HG02973 (cell line): Measurements from ENCODE around the gene UNK.
"Not testable (repeated sequence)": the region's sequence is repeated elsewhere in the genome, so short reads cannot be mapped to it uniquely, and the experiment has no call there.

Source experiments
- ATAC-seq: cut with Tn5 transposase; IDR thresholded peaks from one replicate; pipeline ENCODE4 v1.9.1; 2021; ENCODE audit warnings: moderate library complexity; ENCODE audit not compliant: unreplicated experiment

The UNK gene

GRCh38 chr17:75753514-75754377, 30.9 kb upstream of the UNK start:
- ATAC-seq: no peak

- no peak for ATAC-seq
Measured at GRCh38 chr17:75754378-75755204, 30.0 kb upstream of the UNK start.

- ATAC-seq: no peak
Measured at GRCh38 chr17:75755205-75755901, 29.3 kb upstream of the UNK start.

- no peak for ATAC-seq
Measured at GRCh38 chr17:75755990-75756389, 28.6 kb upstream of the UNK start.

- no peak for ATAC-seq
Measured at GRCh38 chr17:75756451-75757085, 28.0 kb upstream of the UNK start.

GRCh38 chr17:75757086-75757681, 27.4 kb upstream of the UNK start:
- ATAC-seq: no peak

- no peak for ATAC-seq
Measured at GRCh38 chr17:75758131-75758905, 26.3 kb upstream of the UNK start.

GRCh38 chr17:75759457-75759856, 25.1 kb upstream of the UNK start:
- no peak for ATAC-seq

GRCh38 chr17:75759978-75760640, 24.5 kb upstream of the UNK start:
- not testable (repeated sequence) for ATAC-seq

- no peak for ATAC-seq
Measured at GRCh38 chr17:75762513-75763268, 21.9 kb upstream of the UNK start.

GRCh38 chr17:75763269-75763607, 21.4 kb upstream of the UNK start:
- ATAC-seq: no peak

- ATAC-seq: no peak
Measured at GRCh38 chr17:75763613-75764416, 20.8 kb upstream of the UNK start.

- ATAC-seq: no peak
Measured at GRCh38 chr17:75764417-75764710, 20.2 kb upstream of the UNK start.

- ATAC-seq: peak; percentile 77
Measured at GRCh38 chr17:75764711-75765421, 19.7 kb upstream of the UNK start, which contains the start of gene GALK1. Gene GALK1 (minus strand): TSS chr17:75765192. CDS start chr17:75765136, 56 bp downstream.

- ATAC-seq: no peak
Measured at GRCh38 chr17:75765981-75766380, 18.6 kb upstream of the UNK start.

GRCh38 chr17:75767881-75768280, 16.7 kb upstream of the UNK start:
- ATAC-seq: no peak

- no peak for ATAC-seq
Measured at GRCh38 chr17:75769536-75769935, 15.1 kb upstream of the UNK start.
